Dedifferentiated amniotic fluid mesenchymal stem cell (primary cell): ENCODE results near the gene HMG20A.
"Not testable (repeated sequence)": the region's sequence is repeated elsewhere in the genome, so short reads cannot be mapped to it uniquely, and the experiment has no call there.

Source experiments
- DNase-seq: peaks from one replicate; pipeline ENCODE4 v3.0.0-alpha.2; 2016; ENCODE audit errors: extremely low spot score

The HMG20A gene

GRCh38 chr15:77406846-77407245 lies 13.8 kb upstream of the HMG20A start:
- no peak for DNase-seq

GRCh38 chr15:77409259-77410156 lies 11.2 kb upstream of the HMG20A start:
- DNase-seq, result no peak

GRCh38 chr15:77410157-77410500 lies 10.6 kb upstream of the HMG20A start:
- DNase-seq, result not testable (repeated sequence)

- DNase-seq, result no peak
These were observed 9.7 kb upstream of the HMG20A start for GRCh38 chr15:77410701-77411618.

GRCh38 chr15:77411619-77411976 lies 9.1 kb upstream of the HMG20A start:
- DNase-seq, result no peak

GRCh38 chr15:77412972-77413698 lies 7.6 kb upstream of the HMG20A start:
- no peak for DNase-seq

- DNase-seq, result no peak
These were observed 6.9 kb upstream of the HMG20A start for GRCh38 chr15:77413699-77414349.

- DNase-seq, result no peak
These were observed 5.8 kb upstream of the HMG20A start for GRCh38 chr15:77414789-77415442.

- no peak for DNase-seq
These were observed 5.1 kb upstream of the HMG20A start for GRCh38 chr15:77415450-77416147.

GRCh38 chr15:77416148-77416455 lies 4.6 kb upstream of the HMG20A start:
- peak; percentile 39 for DNase-seq

GRCh38 chr15:77416954-77417353 lies 3.7 kb upstream of the HMG20A start:
- no peak for DNase-seq

- DNase-seq, result no peak
These were observed 3.1 kb upstream of the HMG20A start for GRCh38 chr15:77417602-77418001.

- DNase-seq, result no peak
These were observed 2.2 kb upstream of the HMG20A start for GRCh38 chr15:77418391-77418965.

GRCh38 chr15:77418966-77419835 lies 1.5 kb upstream of the HMG20A start:
- DNase-seq, result no peak

GRCh38 chr15:77419836-77420609 lies 665 bp upstream of the HMG20A start, which contains the start of gene PEAK1:
PEAK1 (minus strand) TSS chr15:77420104; CDS start chr15:77181926, 238,178 bp downstream.
- DNase-seq, result peak; percentile 99

GRCh38 chr15:77421370-77421700 lies 647 bp downstream of the HMG20A start:
- no peak for DNase-seq

- DNase-seq, result no peak
These were observed 4.4 kb downstream of the HMG20A start for GRCh38 chr15:77425104-77425503.

- DNase-seq, result no peak
These were observed 5.7 kb downstream of the HMG20A start for GRCh38 chr15:77426377-77426776.

GRCh38 chr15:77426871-77427270 lies 6.2 kb downstream of the HMG20A start:
- DNase-seq, result no peak
